GM19238 (cell line): ENCODE data around the gene USP16.
"Not testable (repeated sequence)": the region's sequence is repeated elsewhere in the genome, so short reads cannot be mapped to it uniquely, and the experiment has no call there.

Experiments
- DNase-seq: peaks from one replicate; pipeline ENCODE4 v3.0.0; 2011; ENCODE audit warnings: low spot score; ENCODE audit not compliant: insufficient read length

Gene USP16

GRCh38 chr21:29033301-29033700 lies 8.8 kb downstream of the USP16 start:
- DNase-seq, result no peak

DNA sequence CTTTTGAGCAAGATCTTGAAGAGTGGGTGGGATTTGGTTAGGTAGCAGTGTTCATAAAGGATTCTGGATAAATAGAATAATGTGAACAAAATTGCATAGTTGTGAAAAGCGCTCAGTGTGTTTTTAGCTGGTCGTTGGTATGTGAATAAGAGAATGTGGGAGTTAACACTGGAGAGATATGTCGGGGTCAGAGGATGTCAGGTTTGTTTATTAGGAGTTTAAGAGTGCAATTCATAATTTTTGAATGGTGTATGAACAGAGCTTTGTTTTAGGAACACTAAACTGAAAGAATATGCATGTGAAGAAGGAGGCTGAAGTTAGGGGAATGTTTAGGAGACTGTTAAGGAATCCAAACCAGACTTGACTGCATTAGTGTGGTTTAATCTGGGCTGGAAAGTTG lies 9.4 kb downstream of the USP16 start:
- DNase-seq, result no peak

DNA sequence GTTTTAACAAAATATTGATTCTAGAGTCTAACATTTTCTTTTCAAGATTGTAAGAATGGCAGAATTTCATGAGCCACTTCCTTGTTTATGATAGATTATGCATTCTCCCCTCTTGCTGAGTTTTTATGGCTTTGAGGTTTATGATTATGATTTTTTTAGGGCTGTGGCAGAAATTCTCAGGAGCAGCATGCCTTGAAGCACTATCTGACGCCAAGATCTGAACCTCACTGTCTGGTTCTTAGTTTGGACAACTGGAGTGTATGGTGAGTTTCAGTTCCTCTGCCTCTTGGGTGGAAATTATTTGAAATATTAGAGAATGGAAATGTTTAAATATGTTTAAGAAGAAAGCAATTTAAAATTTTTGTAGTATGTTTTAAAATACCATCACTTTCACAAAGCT lies 10.2 kb downstream of the USP16 start:
- DNase-seq, result no peak

DNA sequence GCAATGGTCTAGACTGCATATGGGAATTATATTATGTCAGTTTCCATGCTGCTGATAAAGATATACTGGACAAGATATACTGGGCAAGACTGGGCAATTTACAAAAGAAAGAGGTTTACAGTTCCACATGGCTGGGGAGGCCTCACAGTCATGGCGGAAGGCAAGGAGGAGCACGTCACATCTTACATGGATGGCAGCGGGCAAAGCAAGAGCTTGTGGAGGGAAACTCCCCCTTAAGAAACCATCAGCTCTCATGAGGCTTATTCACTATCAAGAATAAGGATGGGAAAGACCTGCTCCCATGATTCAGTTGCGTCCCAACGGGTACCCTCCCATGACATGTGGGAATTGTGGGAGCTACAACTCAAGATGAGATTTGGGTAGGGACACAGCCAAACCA lies 27.8 kb downstream of the USP16 start:
- no peak for DNase-seq

DNA sequence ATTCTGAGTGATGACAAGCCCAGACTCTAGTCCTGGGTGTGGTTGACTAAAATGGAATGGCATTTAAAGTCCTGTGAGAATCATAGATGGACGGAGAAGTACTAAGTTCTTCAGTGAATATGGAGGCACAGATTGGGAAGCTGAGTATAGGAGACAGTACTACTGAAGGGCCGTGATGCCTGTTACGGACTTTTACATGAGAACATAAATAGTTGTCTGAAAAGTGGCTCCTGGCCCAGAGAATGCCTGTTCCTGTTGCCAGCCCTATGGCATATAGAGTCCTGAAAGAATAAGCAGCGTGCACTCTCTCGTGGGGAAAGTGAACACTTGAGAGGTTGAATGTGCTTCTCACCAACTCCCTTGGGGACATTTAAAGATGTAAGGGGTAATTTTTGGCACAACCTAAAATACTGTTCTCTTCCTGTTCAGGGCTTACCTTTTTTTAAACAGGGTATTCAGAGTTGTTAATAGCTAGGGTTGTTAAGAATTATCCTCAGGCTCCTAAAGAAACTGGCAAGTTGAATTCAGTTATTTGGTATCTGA lies 28.6 kb downstream of the USP16 start:
- DNase-seq, result no peak

DNA sequence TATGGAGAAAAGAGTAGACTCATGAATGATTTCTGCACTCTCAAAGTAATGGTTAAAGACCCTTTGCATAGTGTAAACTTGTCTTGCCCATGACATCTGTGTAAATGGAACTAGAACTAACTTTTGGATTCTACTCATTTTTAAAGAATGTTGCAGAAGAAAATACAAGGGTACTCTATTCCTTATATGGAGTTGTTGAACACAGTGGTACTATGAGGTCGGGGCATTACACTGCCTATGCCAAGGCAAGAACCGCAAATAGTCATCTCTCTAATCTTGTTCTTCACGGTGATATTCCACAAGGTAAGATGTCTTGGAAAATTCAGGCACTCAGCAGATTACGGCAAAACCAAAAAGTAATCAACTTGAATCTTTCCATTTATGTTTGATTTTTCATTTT lies 29.2 kb downstream of the USP16 start:
- DNase-seq, result no peak

GRCh38 chr21:29055080-29055479 lies 30.6 kb downstream of the USP16 start:
- no peak for DNase-seq

- no peak for DNase-seq
Measured at GRCh38 chr21:29056005-29056404, 31.5 kb downstream of the USP16 start.

DNA sequence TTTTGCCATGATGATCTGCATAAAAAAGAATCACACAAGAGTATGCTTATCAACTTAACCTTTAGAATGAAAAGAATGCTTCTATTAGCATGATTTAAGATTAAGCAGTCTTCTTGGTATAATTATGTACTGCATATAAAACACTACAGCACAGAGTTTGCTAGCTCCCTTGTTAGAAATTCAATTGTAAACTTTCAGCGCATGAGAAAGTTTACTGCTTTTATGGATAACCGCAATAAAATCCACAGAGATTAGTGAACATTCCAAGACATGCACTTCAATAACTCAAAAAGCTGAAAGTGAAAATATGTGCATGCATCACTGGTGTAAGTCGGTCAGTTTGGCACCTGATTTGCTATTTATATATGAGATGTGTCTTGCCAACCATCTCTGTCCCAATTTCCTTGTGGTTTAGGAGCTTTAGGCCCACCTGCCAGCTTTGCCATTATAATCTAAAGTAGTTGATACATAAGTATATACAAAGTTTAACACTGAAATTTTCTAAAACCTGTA lies 32.1 kb downstream of the USP16 start:
- DNase-seq, result no peak

GRCh38 chr21:29064850-29065481 lies 40.5 kb downstream of the USP16 start:
- DNase-seq, result no peak

- DNase-seq, result no peak
Measured at GRCh38 chr21:29072873-29073221, 48.4 kb downstream of the USP16 start.

DNA sequence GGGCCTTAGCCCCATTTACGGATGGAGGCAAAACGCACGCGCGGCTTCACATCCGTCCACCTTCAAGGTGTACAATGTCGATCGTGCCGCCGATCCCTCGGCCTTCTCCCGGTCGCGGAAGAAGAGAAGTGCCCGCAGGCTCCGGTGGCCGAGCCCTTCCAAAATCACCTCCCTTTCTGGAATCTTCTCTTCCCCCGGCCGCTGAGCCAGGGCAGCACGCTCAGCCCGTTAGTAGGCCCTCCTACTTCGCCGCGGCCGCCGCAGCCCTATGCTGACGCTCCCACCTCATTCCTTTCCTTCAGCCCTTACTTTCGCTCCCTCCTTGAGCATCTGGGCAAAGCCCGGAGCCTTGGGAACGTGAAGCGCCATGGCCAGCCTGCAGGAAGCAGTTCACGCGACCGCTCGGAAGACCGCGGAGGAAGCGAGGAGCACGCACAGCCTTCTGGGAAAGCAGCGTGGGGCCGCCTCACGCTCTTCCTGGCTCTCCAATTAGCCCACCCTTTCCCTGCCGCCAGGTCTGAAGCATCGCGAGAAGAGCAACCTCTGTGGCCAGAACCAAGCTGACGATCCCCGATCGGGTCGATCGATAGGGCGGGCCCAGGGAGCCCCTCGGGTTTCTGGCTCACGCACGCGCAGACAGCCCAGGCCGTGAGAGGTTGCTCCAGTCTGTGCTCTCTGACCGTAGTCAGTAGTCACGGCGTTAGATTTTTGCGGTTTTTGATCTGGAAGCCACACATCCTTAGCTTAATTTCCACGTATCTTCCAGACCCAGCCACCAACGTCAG lies 48.9 kb downstream of the USP16 start, which contains the start of gene CCT8:
Gene CCT8, minus strand, starts transcription at position 427 of the 785 bp plus-strand sequence. Its CDS starts 58 bp downstream, at position 369.
- DNase-seq, result peak; percentile 81

- DNase-seq, result no peak
Measured at GRCh38 chr21:29074007-29074376, 49.5 kb downstream of the USP16 start.

DNA sequence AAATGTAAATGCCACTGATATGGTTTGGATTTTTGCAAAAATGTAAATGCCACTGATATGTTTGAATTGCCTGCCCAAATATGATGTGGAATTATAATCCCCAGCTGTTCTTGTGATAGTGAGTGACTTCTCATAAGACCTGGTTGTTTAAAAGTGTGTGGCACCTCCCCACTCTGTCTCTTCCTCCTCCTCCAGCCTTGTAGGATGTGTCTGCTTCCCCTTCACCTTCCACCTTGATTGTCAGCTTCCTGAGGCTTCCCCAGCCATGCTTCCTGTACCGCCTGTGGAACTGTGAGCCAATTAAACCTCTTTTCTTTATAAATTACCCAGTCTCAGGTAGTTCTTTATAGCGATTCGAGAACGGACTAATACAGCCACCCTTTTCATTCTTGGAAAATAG lies 50.3 kb downstream of the USP16 start:
- no peak for DNase-seq

DNA sequence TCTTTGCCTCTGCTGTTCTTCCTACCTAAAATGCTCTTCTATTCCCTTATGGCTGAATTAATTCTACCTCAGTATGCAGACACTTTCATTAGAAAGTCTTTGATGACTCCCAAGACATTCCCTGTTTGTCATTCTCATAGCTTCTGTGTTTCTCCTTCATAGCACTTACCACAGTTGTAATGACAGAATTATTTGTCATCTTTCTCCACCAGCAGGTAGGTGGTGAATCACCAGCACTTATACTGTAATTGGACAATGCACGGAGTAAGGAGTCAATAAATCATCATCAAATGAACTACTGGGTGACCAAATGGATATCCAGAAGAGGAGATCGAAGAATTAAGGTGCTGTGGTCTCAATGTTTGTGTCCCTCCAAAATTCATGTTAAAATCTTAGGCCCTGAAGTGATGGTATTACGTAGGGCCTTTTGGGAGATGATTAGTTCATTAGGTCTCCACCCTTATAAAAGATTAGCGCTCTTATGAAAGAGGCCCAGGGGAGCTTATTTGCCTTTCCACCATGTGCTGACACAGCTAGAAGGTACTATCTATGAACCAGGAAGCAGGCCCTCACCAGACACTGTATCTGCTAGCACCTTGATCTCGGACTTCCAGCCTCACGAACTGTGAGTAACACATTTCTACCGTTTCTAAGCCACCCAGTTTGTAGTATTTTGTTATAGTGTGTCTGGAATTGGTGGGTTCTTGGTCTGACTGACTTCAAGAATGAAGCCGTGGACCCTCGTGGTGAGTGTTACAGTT lies 51.4 kb downstream of the USP16 start:
- DNase-seq, result no peak

GRCh38 chr21:29076731-29077640 lies 52.5 kb downstream of the USP16 start:
- not testable (repeated sequence) for DNase-seq

GRCh38 chr21:29077651-29078090 lies 53.2 kb downstream of the USP16 start:
- DNase-seq, result no peak

GRCh38 chr21:29078869-29079767 lies 54.6 kb downstream of the USP16 start:
- DNase-seq, result no peak

GRCh38 chr21:29080454-29080941 lies 56.0 kb downstream of the USP16 start:
- no peak for DNase-seq
